HepG2 (cell line): ENCODE results near the gene ZNF813. TPM values are rescaled to one million over a fixed set of nuclear protein-coding genes. Genes with fewer than 3 reads are reported as not detected.

Experiments used
- CAMTA2 ChIP-seq: sonication (generic); formaldehyde crosslinking; IDR thresholded peaks from 2 replicates; pipeline ENCODE4 v1.4.0; 2020; ENCODE audit warnings: mild to moderate bottlenecking, missing genetic modification reagents, borderline replicate concordance
- CREB1 ChIP-seq, 2 experiments: fragments of 450-650 bp in 1 of 2; IDR thresholded peaks; 2 replicates each; pipeline ENCODE4 v1.6.1; 2016 to 2017; ENCODE audit warnings: control low read depth in 1 of 2, mild to moderate bottlenecking in 1 of 2, missing compliant biosample characterization in 1 of 2, missing genetic modification characterization in 1 of 2
- DNMT1 ChIP-seq: sonication (generic); formaldehyde crosslinking; IDR thresholded peaks from 2 replicates; pipeline ENCODE4 v1.5.1; 2020; ENCODE audit warnings: mild to moderate bottlenecking, missing genetic modification reagents
- GABPA ChIP-seq, 2 experiments: IDR thresholded peaks; 2 replicates each; pipeline ENCODE4 v1.6.1; 2011 to 2016; ENCODE audit warnings: low read depth in 2 of 2, low read length in 1 of 2, missing biosample characterization in 1 of 2, missing genetic modification characterization in 1 of 2
- GATA4 ChIP-seq: sonication (generic); IDR thresholded peaks from 2 replicates; pipeline ENCODE4 v1.6.1; 2016; ENCODE audit warnings: antibody characterized with exemption, low read depth, borderline replicate concordance
- HNF4A ChIP-seq: sonication (generic); formaldehyde crosslinking; IDR thresholded peaks from 2 replicates; pipeline ENCODE4 v1.4.0; 2020; ENCODE audit warnings: missing genetic modification reagents
- MED1 ChIP-seq: sonication (generic); formaldehyde crosslinking; IDR thresholded peaks from 2 replicates; pipeline ENCODE4 v1.4.0; 2020; ENCODE audit warnings: missing genetic modification reagents
- POLR2G ChIP-seq: fragments of 200-400 bp; formaldehyde crosslinking; IDR thresholded peaks from 2 replicates; pipeline ENCODE4 v1.6.1; 2018; ENCODE audit warnings: mild to moderate bottlenecking, low read depth, low read length, moderate library complexity
- RFX1 ChIP-seq: fragments of 450-650 bp; IDR thresholded peaks from 2 replicates; pipeline ENCODE4 v1.6.1; 2017
- SIN3A ChIP-seq: IDR thresholded peaks from 2 replicates; pipeline ENCODE4 v1.6.1; 2011; ENCODE audit warnings: low read depth, mild to moderate bottlenecking, control low read depth, low read length, borderline replicate concordance
- SSRP1 ChIP-seq: IDR thresholded peaks from 2 replicates; pipeline ENCODE4 v1.6.1; 2016; ENCODE audit warnings: control low read depth
- TOE1 ChIP-seq: sonication (generic); formaldehyde crosslinking; IDR thresholded peaks from 2 replicates; pipeline ENCODE4 v1.4.0; 2020; ENCODE audit warnings: mild to moderate bottlenecking, missing genetic modification reagents
- ZFP82 ChIP-seq: sonication (generic); formaldehyde crosslinking; IDR thresholded peaks from 2 replicates; pipeline ENCODE4 v1.5.1; 2020; ENCODE audit warnings: mild to moderate bottlenecking, missing genetic modification reagents, borderline replicate concordance
- ZNF232 ChIP-seq: sonication (generic); formaldehyde crosslinking; IDR thresholded peaks from 2 replicates; pipeline ENCODE4 v1.4.0; 2020; ENCODE audit warnings: missing genetic modification reagents, borderline replicate concordance
- ZNF44 ChIP-seq: sonication (generic); formaldehyde crosslinking; IDR thresholded peaks from 2 replicates; pipeline ENCODE4 v1.5.1; 2020; ENCODE audit warnings: mild to moderate bottlenecking, missing genetic modification reagents
- ZNF543 ChIP-seq: sonication (generic); formaldehyde crosslinking; IDR thresholded peaks from 2 replicates; pipeline ENCODE4 v1.4.0; 2020; ENCODE audit warnings: mild to moderate bottlenecking, missing genetic modification reagents
- ZNF629 ChIP-seq: sonication (generic); formaldehyde crosslinking; conservative IDR thresholded peaks from 2 replicates; pipeline ENCODE4 v1.5.0; 2020; ENCODE audit warnings: missing genetic modification reagents
- ZNF674 ChIP-seq: sonication (generic); formaldehyde crosslinking; IDR thresholded peaks from 2 replicates; pipeline ENCODE4 v1.5.0; 2020; ENCODE audit warnings: low read depth, mild to moderate bottlenecking, missing genetic modification reagents
- ZNF710 ChIP-seq: sonication (generic); formaldehyde crosslinking; IDR thresholded peaks from 2 replicates; pipeline ENCODE4 v1.5.0; 2020; ENCODE audit warnings: mild to moderate bottlenecking, missing genetic modification reagents, borderline replicate concordance
- ZNF878 ChIP-seq: sonication (generic); formaldehyde crosslinking; IDR thresholded peaks from 2 replicates; pipeline ENCODE4 v1.8.1; 2023; ENCODE audit warnings: mild to moderate bottlenecking, missing genetic modification reagents, moderate library complexity
- polyA plus RNA-seq, 8 experiments: library from polyadenylated mRNA; depleted of rRNA in 3 of 8; stranded (reverse) in 7 of 8; unstranded in 1 of 8; fragments of >200 nt; fragmentation: Illumina TruSeq in 4 of 8; extraction: Trizol in 4 of 8; gene quantifications; 2 replicates each; pipeline versions ENCODE4 v1.2.1 to v1.2.3, GENCODE V29; 2011 to 2016; ENCODE audit warnings: low read depth in 4 of 8, missing spikeins in 1 of 8, mixed read lengths in 1 of 8; ENCODE audit not compliant: insufficient read depth in 1 of 8
- total RNA-seq, 5 experiments: library from RNA; depleted of rRNA; stranded (reverse); fragments of >200 nt; fragmentation: Illumina TruSeq; extraction: Trizol; gene quantifications; 2 replicates each; pipeline ENCODE4 v1.2.3, GENCODE V29; 2016; ENCODE audit warnings: low read depth in 1 of 5
- TF ChIP-seq, protein P1 (sequence below): sonication (generic); formaldehyde crosslinking; conservative IDR thresholded peaks from 2 replicates; pipeline ENCODE4 v1.8.0; 2022; ENCODE audit warnings: missing genetic modification reagents
- TF ChIP-seq, protein P2 (sequence below), 2 experiments: sonication (generic) in 1 of 2; formaldehyde crosslinking in 1 of 2; IDR thresholded peaks; 2 replicates each; pipeline versions ENCODE4 v1.4.0 to v1.6.1; 2016 to 2020; ENCODE audit warnings: borderline replicate concordance in 1 of 2, low read depth in 1 of 2, mild to moderate bottlenecking in 1 of 2, missing genetic modification reagents in 1 of 2

The ZNF813 gene
- total and polyA plus RNA-seq, 2 of the 13 experiments (the other 11 are each of a cell fraction or from before 2014, with no cell fraction given), result 2.1 to 8.9 TPM

DNA sequence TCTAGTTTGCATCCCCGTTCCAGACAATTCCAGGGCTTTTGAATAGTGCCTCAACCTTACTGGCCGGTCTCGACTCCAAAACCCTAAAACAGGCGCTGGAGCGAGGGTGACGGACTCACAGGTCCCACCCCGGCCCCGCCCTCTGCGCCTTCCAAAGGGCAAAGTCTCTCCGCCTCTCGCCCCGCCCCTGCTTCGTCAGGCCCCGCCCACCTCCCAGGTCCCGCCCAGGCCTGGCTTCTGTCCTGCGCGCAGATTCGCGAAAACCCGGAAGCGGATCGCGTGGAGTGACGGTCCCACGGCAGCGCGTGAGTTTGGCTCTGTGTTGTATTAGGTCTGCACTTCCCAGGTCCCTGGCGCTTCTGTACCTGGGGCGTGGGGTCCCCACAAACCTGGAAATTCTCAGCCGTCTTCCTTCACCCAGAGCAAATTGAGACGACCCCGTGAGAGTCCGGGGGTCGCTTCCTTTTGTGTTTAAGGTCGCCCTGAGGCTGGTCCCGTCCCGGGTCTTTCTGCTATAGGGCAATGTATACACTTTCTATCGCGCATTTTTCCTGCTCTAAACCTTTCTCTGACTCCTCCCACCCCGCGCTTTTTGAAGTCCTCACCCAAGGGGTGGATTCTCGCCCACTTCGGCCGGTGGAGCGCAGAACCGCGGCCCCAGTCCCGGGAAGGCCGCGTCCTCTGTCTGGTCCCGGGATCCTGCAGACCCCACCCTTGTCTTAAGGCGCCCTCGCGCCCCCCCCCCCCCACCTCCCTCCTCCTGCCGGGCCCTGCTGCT, at the start of gene ZNF813 (continued):
- TF ChIP-seq ZNF543 (CRISPR knock-in tag), result 0 out of 2 replicates have a peak, but pooled peaks have one; percentile 56
- TF ChIP-seq ZNF674 (CRISPR knock-in tag), result no peak
- TF ChIP-seq, protein P1, sequence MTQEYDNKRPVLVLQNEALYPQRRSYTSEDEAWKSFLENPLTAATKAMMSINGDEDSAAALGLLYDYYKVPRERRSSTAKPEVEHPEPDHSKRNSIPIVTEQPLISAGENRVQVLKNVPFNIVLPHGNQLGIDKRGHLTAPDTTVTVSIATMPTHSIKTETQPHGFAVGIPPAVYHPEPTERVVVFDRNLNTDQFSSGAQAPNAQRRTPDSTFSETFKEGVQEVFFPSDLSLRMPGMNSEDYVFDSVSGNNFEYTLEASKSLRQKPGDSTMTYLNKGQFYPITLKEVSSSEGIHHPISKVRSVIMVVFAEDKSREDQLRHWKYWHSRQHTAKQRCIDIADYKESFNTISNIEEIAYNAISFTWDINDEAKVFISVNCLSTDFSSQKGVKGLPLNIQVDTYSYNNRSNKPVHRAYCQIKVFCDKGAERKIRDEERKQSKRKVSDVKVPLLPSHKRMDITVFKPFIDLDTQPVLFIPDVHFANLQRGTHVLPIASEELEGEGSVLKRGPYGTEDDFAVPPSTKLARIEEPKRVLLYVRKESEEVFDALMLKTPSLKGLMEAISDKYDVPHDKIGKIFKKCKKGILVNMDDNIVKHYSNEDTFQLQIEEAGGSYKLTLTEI (CRISPR knock-in tag), result no peak
- TF ChIP-seq SIN3A, result peak; percentile 84; the same call in 1 of the 2 replicates
- TF ChIP-seq DNMT1, result no peak
- TF ChIP-seq GABPA (IDR thresholded peaks at IDR 0.05; ENCODE audit: low read depth, low read length), result no peak
- TF ChIP-seq GABPA (CRISPR knock-in tag; IDR thresholded peaks at IDR 0.05; ENCODE audit: low read depth), result peak; percentile 16; the same call in 1 of the 2 replicates
- TF ChIP-seq, protein P2, sequence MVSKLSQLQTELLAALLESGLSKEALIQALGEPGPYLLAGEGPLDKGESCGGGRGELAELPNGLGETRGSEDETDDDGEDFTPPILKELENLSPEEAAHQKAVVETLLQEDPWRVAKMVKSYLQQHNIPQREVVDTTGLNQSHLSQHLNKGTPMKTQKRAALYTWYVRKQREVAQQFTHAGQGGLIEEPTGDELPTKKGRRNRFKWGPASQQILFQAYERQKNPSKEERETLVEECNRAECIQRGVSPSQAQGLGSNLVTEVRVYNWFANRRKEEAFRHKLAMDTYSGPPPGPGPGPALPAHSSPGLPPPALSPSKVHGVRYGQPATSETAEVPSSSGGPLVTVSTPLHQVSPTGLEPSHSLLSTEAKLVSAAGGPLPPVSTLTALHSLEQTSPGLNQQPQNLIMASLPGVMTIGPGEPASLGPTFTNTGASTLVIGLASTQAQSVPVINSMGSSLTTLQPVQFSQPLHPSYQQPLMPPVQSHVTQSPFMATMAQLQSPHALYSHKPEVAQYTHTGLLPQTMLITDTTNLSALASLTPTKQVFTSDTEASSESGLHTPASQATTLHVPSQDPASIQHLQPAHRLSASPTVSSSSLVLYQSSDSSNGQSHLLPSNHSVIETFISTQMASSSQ (IDR thresholded peaks at IDR 0.05; ENCODE audit: low read depth), result no peak
- TF ChIP-seq, protein P2 (CRISPR knock-in tag; IDR thresholded peaks at IDR 0.05; ENCODE audit: borderline replicate concordance), result no peak
- TF ChIP-seq CREB1 (IDR thresholded peaks at IDR 0.05), result peak; percentile 13; the same call in 1 of the 2 replicates
- TF ChIP-seq CREB1 (CRISPR knock-in tag; IDR thresholded peaks at IDR 0.05), result no peak
- no peak for TF ChIP-seq ZNF878
- TF ChIP-seq ZNF232 (CRISPR knock-in tag), result no peak
- TF ChIP-seq GATA4, result no peak
- TF ChIP-seq ZNF44, result no peak
- no peak for TF ChIP-seq CAMTA2 (CRISPR knock-in tag)
- no peak for TF ChIP-seq SSRP1 (CRISPR knock-in tag)
- TF ChIP-seq TOE1, result no peak
- TF ChIP-seq RFX1, result no peak
- TF ChIP-seq ZFP82 (CRISPR knock-in tag), result peak; percentile 43; the same call in 1 of the 2 replicates
- no peak for TF ChIP-seq ZNF629 (CRISPR knock-in tag)
- peak; percentile 48; the same call in 1 of the 2 replicates for TF ChIP-seq HNF4A (CRISPR knock-in tag)
- TF ChIP-seq POLR2G, result peak; percentile 77
- peak; percentile 60 for TF ChIP-seq MED1 (CRISPR knock-in tag)
- no peak for TF ChIP-seq ZNF710
